ENCODE measurements around the gene PPP1CA. TPM values are rescaled to one million over a fixed set of nuclear protein-coding genes. Genes with fewer than 3 reads are reported as not detected.

The PPP1CA gene
- total RNA-seq, 1 donor from 2014 or later: 217 TPM

DNA sequence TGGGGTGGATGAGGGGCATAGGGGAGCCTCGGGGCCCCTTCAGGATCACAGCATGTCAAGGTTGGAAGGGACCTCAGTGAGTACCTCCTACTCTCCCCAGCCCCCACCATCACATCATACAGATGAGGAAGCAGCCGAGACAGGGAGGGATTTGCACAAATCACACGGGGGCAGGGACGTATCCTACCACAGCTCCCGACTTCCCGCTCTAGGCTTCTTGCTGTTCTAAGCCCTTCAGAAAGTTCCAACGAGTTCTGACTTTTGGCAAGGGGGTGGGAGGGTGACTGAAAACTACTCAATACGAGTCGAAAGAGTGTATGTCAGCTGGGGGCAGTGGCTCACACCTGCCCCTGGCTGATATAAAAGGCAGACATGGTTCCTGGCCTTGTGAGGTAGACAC is 14.6 kb downstream of the PPP1CA start:
- no peak for DNase-seq (ENCODE audit: low read depth in 2 of 2)

DNA sequence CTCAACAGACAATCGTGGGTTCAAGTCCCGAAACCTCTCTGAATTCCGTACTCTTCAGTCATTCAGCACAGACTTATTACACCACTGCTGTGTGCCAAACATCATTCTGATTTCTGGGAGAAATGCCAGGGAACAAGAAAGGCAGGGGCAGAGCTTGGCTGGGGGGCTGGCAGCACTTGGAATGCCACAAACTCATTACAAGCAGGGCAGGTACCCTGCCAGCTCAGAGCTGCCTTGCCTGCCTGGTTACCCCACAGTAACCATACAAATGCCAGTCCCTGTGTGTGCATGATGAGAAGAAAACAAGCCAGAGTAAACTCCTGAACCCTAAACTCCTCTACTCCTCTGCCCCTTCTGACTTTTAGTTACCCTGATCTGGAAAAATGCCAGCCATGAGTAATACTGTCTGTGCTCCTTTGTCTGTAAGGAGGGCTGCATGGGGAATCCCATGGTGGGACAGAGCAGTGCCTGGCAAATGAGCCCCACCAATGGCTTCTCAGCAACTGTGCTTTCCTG is 16.7 kb downstream of the PPP1CA start:
- peak in 1 of 2 donors; percentile 54 for DNase-seq (ENCODE audit: low read depth in 2 of 2)

GRCh38 chr11:67382276-67383136 is 19.2 kb downstream of the PPP1CA start:
- DNase-seq (ENCODE audit: low read depth in 2 of 2): peak; percentile 77 to 85

- no peak for DNase-seq (ENCODE audit: low read depth in 2 of 2)
Observed at GRCh38 chr11:67381244-67381972, 20.2 kb downstream of the PPP1CA start.

DNA sequence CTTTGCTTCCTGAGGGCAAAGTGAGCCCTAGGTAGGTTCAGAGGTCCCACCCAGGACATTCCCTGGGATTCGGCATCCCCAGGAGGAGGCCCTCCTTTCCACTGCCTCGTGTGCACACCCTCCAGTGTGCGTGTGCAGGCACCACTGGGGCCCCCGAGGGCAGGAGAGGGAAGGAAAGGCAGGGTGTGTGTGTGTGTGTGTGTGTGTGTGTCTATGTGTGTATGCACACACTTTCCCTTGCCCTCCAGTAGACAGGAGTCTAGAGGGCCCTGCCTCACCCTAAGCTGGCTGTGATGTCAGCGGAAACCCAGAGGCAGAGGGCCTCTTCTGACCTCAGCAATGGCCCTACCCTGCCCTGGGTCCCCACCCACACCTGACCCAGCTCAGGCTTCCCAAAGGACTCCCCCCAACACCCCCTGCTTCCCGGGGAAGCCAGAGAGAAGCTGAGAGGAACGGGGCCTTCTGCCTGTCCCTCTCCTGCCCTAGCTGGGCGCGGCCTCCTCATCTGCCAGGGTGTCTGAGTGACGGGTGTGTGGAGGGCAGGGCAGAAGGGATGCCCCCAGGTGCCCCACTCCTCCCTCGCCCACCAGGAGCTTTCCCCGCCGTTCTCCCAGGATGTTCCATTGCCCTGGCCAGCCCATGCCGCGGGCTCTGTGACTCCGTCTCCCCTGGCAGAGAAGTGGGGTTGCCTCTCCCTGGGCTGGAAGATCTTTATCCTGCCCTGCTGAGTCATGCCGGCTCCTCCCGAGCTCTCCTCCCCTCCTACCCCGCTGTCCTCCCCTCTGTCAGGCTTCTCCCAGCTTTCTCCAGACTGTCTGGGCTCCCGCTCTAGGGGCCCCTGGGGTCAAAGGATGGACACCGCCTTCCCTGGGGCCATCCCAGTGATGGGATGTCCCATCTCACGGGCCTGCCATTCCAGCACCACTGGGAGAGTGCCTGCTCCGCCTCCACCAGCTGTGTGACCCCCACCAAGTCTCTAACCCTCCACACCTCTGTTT is 22.3 kb downstream of the PPP1CA start:
- peak in 1 of 2 donors; percentile 48 for DNase-seq (ENCODE audit: low read depth in 2 of 2)

- DNase-seq (ENCODE audit: low read depth in 2 of 2): no peak
Observed at GRCh38 chr11:67378544-67378943, 23.1 kb downstream of the PPP1CA start.

DNA sequence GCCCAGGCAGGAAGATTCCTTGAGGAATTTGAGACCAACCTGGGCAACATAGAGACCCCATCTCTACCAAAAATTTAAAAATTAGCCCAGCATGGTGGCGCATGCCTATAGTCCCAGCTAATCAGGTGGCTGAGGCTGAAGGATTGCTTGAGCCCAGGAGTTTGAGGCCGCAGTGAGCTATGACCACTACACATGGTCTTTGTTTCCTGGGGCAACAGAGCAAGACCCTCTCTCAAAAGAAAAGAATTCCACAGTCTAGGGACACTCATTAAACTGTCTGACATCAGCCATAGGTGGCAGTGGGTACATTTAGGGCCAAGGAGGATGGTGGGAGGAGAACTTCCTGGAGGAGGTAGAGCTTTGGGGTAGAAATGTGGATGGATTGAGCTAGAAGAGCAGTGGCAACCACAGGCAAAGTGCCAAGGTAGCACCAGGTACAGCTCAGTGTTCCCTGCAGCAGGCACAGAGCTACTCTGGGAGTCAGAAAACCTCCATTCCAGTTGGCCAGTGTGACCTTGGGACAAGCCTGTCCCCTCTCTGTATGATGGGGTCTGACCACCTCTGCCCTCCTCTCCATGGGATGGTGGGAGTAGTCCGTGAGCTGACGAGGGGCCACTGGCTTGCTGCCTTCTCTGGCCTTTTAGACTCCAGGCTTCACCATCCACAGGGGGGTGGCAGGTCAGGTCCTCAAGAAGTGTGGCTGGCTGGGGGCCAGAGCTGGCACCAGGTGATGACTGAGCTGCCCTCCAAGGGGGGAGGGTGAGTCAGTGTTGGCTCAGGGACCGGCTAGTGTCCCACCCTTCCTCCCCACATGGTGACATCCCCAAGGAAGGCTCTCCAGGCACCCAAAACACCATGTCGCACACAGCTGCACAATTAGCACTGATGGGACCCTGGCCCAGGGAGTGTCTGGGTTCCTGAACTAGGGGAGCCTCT is 24.5 kb downstream of the PPP1CA start:
- no peak for DNase-seq (ENCODE audit: low read depth in 2 of 2)

GRCh38 chr11:67376063-67376820 is 25.4 kb downstream of the PPP1CA start:
- no peak for DNase-seq (ENCODE audit: low read depth in 2 of 2)

GRCh38 chr11:67375320-67376055 is 26.2 kb downstream of the PPP1CA start:
- DNase-seq (ENCODE audit: low read depth in 2 of 2): no peak

GRCh38 chr11:67374571-67375281 is 26.9 kb downstream of the PPP1CA start:
- DNase-seq (ENCODE audit: low read depth in 2 of 2): no peak

GRCh38 chr11:67373648-67374570 is 27.7 kb downstream of the PPP1CA start:
- DNase-seq (ENCODE audit: low read depth in 2 of 2): peak; percentile 80 to 93

- peak; percentile 67 to 77 for DNase-seq (ENCODE audit: low read depth in 2 of 2)
Observed at GRCh38 chr11:67372993-67373647, 28.5 kb downstream of the PPP1CA start, which contains the start of gene CLCF1. TSS of gene CLCF1 (minus strand) at chr11:67373598. CDS start at chr11:67373539, 59 bp downstream.

DNA sequence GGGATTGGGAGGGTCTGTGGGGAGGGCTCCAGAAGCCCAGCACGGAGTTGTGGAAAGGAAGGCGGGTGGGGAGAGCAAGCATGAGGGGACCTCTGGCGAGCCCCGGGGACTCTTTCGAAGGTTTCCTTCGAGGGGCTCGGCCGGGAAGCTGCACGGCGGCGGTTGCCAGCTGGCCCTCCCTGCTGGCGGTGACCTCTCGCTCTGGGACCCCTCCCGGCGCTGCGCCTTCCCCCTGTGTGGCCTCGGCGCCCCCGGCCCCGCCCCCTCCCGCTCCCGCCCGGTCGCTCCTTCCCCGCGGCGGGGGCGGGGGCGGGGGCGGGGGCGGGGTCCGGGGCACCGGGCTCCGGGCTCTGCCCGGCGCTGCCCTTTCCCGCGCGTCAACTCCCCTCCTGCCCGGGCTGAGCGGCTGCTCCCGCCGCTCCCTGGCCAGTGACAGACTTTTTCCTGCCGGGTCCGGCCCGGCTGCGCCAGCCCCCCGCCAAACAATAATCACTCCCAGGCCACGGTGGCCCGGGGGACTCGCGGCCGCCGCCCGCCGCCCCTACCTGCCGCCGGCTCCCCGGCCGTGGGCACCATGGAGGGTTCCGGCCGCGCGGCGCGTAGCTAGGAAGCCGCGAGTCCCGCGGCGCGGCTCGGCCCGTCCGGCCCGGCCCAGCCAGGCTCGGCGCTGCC is 29.2 kb downstream of the PPP1CA start:
- DNase-seq (ENCODE audit: low read depth in 2 of 2): no peak

- no peak for DNase-seq (ENCODE audit: low read depth in 2 of 2)
Observed at GRCh38 chr11:67371911-67372320, 29.7 kb downstream of the PPP1CA start.

DNA sequence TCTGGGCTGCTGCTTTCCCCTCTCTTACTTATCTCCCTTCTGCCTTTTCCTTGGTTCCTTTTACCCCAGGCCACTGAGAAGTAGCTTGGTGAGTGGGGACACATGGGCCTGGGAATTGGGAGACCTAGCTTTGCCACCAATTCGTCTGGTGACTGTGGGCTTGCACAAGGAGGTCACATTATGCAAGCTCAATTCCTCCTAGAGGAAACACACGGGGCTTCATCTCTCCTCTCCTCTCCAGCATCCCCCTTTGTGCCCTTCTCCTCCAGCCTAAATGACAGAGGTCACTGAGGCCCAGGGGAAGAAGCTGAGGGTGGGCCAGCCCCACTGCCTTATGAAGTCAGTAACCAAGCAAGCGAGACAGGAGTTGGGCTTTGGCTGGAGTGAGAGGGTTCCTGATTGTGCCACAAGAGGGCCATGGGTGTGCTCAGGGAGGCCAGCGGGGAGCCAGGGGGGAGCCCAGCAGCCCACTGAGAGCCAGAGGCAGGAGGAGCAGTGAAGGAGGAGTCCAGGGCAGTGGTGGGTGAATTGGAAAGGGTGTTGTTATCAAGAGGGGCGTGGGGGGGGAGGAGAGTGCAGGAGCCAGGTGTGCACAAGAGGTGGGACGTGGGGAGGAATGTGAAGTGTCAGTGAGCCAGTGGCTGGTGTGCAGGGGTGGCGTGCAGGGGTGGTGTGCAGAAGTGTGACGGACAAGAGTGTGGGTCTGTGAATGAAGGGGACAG is 30.3 kb downstream of the PPP1CA start:
- DNase-seq (ENCODE audit: low read depth in 2 of 2): peak; percentile 54 to 66
